HG03064 (cell line): ENCODE results near the gene LRWD1.
"Not testable (repeated sequence)": the region's sequence is repeated elsewhere in the genome, so short reads cannot be mapped to it uniquely, and the experiment has no call there.

Source experiments
- ATAC-seq: cut with Tn5 transposase; IDR thresholded peaks from one replicate; pipeline ENCODE4 v1.9.1; 2021; ENCODE audit warnings: low read depth; ENCODE audit not compliant: unreplicated experiment

LRWD1 gene

DNA sequence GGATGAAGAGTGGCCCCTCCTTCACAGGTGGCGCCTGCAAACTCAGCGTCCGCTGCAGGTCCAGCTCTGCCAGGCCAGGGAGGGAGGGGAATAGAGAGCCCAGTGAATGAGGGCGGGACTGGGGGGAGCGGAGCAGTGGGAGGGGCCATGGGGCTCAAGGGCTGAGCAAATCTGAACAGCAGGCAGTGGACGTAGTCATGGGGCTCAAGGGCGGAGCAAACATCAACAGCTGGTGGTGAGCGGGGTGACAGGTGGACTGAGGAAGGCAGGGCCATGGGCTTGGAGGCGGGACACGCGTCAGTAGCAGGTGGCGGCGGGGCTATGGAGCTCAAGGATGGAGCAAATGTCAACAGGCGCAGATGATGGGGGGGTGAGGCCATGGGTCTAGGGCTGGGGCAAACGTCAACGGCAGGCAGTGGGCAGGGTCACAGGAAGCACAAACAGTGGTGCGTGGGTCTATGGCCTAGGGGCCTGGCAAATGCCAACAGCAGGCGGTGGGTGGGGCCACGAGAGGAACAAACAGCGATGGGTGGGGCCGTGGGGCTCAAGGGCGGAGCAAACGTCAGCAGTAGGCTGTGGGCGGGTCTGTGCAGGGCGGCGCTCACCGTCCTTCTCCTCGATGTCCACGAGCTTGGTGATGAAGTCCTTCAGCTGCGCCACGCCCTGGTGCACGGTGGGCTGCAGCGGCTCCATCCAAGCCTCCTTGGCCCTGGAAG lies 28.6 kb downstream of the LRWD1 start:
- ATAC-seq = peak; percentile 31

DNA sequence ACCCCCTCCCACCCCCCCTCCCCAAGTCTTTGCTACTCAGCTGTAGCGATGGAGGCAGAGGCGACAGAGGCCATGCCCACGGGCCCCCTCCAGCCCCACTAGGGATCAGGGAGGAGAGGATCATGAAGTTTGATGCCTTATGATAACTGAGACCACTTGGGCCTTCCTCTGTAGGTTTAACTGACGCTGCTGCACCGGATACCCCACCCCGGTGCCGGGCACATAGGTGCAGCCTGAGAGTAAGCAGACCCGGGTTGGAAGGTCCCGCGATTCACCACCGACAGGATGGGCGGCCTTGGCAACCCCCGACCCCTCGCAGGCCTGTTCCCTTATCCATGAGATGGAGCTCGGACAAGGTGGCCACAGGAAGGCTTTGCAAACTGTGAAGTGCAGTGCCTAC lies 29.2 kb downstream of the LRWD1 start:
- ATAC-seq = peak; percentile 4

DNA sequence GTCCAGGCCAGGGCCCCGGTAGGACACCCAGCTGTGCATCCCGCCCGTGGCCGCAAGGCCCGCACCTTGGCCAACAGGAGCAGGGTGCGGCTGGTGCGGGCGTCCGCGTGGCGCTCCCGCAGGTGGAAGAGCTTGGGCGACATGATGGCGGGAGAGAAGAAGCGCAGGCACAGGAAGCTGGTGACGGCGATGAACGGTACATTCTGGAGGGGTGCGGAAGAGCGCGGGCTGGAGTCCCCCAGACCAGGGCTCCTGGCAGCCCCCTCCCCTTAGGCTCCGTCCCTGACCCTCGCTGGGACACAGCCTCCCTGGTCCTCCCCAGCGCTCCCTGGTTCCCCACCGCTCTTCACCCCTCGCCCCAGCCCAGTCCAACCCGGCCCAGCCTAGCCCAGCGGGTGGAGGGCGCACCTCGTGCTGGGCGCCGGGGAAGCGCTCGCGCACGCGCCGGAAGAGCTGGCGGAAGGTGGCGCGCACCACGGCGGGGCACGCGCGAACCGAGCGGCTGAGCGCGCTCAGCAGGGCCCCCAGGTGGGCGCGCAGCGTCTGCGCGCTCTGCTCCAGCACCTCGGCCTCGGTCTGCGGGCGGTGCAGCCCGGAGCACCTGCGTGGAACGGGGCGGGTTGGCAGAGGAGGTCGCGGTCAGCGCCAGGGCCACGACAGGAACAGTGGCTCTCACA lies 29.8 kb downstream of the LRWD1 start:
- ATAC-seq = peak; percentile 64

- ATAC-seq = not testable (repeated sequence)
These were observed 32.1 kb downstream of the LRWD1 start for GRCh38 chr7:102496861-102497260.

DNA sequence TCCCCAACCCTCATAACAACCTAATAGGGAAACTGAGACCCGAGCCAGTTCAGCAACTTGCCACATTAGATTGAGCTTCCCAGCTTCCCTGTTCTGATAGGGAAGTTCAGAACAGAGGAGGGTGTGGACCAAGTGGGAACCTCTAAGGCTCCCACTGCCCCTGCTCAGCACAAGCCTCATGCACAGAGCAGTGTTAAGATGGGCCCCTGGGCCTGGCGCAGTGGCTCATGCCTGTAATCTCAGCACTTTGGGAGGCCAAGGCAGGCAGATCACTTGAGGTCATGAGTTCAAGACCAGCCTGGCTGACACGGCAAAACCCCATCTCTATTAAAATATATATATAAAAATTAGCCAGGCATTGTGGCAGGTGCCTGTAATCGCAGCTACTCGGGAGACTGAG lies 32.5 kb downstream of the LRWD1 start:
- ATAC-seq = not testable (repeated sequence)

- not testable (repeated sequence) for ATAC-seq
These were observed 33.5 kb downstream of the LRWD1 start for GRCh38 chr7:102498321-102498720.

- ATAC-seq = not testable (repeated sequence)
These were observed 38.4 kb downstream of the LRWD1 start for GRCh38 chr7:102503141-102503540.

- ATAC-seq = not testable (repeated sequence)
These were observed 40.8 kb downstream of the LRWD1 start for GRCh38 chr7:102505298-102506185.

- ATAC-seq = not testable (repeated sequence)
These were observed 42.8 kb downstream of the LRWD1 start for GRCh38 chr7:102507410-102508088.

DNA sequence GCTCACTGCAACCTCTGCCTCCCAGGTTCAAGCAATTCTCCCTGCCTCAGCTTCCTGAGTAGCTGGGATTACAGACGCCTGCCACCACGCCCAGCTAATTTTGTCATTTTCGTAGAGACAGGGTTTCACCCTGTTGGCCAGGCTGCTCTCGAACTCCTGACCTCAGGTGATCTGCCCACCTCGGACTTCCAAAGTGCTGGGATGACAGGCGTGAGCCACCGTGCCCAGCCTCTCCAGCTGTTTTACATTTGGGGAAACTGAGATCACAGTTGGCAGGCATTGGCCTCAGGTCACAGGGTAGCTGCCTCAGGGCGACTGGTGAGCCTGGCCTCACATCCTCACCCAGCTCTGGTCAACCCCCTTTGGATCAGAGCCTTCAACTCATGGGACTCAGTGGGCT lies 45.8 kb downstream of the LRWD1 start:
- ATAC-seq = not testable (repeated sequence)

DNA sequence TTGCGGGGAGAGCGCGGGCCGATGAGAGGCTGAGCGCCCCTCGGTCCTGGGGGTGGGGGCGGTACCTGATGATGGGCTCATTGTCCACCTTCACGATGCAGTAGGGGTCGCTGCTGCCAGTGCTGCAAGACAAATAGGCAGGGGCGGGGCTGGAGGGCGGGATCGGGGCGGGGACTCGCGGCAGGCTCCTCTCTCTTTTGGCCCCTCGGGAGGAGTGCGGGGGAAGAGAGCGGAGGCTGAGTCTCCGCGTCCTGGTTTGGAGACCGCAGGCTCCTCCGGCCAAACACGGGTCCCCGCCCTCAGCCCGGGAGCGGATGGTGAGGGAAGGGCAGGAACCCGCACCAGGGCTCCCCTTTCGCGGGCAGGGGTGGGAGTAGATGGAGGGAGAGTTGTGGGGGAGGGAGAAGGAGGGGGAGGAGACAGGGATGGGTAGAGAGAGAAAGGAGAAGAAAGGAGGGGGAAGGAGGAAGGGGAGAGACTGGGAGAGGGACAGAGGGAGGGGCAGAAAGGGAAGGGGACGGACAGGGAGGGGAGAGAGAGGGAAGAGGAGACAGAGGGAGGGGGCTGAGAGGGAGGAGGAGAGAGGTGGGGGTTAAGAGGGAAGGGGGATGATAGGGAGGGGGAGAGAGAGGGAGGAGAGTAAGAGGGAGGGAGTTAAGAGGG lies 47.2 kb downstream of the LRWD1 start:
- ATAC-seq = peak; percentile 38

DNA sequence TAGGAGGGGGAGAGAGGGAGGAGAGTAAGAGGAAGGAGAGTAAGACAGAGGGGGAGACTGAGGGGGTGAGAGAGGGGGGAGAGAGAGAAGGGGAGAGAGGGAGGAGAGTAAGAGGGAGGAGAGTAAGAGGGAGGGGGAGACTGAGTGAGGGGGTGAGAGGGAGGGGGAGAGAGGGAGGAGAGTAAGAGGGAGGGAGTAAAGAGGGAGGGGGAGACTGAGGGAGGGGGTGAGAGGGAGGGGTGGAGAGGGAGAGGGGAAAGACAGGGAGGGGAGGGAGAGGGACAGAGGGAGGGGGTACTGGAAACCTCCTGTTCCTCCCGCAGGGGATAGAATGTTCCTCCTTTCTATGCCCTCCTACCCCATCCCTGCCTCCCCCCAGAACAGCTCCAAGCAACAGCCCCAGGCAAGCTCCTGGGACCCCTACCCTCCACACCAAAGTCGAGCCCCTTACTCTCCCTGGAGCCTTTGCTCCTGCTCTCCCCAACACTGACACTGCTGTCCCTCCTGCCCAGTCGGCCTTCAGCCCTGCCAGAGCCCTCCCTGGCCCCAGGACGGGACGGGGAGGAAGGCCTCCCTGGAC lies 47.9 kb downstream of the LRWD1 start:
- not testable (repeated sequence) for ATAC-seq

- peak; percentile 46 for ATAC-seq
These were observed 50.3 kb downstream of the LRWD1 start for GRCh38 chr7:102514881-102515721.

DNA sequence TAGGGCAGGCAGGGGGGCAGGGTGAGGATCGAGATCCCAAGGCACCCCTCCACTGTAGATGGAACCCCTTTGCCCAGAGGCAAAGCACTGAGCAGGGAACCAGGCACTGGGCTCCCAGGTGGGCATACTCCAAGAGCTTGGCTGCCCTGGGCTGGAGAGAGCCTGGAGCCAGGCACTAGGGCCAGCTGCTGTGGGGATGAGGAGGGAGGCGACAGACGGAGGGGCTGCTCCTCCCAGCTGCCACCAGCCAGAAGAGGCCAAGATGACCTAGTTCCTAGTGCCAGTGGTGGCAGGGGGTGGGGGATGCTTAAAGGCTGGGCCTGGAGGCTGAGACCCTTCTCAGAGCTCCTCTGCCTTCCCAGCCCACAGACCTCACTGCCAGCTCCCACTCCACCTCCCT lies 51.1 kb downstream of the LRWD1 start:
- ATAC-seq = not testable (repeated sequence)

DNA sequence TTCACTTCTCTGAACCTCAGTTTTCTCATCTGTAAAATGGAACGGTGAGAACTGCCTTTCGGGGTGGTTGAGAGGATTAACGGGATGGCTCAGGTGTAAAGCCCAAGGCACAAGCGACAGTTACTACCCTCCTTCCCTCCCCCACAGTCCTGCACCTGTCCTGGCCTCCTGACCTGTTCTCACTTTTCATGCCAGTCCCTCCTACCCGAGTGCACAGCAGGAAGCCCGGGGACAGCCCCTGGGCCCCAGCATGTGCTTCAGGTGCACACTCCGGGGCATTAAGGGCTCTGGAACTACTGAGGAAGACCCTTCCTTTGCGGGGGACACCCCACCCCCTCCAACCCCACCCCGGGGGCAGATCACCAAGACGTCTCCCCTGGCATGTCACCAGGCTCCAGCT lies 52.2 kb downstream of the LRWD1 start:
- ATAC-seq = not testable (repeated sequence)

- peak; percentile 61 for ATAC-seq
These were observed 52.9 kb downstream of the LRWD1 start, which contains the start of gene RASA4B for GRCh38 chr7:102517550-102518147. Gene RASA4B (minus strand): TSS chr7:102517777. CDS start chr7:102517710, 67 bp downstream.

GRCh38 chr7:102520797-102521196 lies 56.0 kb downstream of the LRWD1 start:
- ATAC-seq = not testable (repeated sequence)
